GM20000 (cell line): Measurements from ENCODE around the gene ARHGAP22.

Experiments used
- DNase-seq: peaks from one replicate; pipeline ENCODE4 v3.0.0; 2012; ENCODE audit warnings: low spot score
- CTCF ChIP-seq: IDR thresholded peaks from 2 replicates; pipeline ENCODE4 v1.5.1; 2012; ENCODE audit warnings: mild to moderate bottlenecking, control low read depth; ENCODE audit errors: extremely low read depth, missing control alignments

ARHGAP22 gene

GRCh38 chr10:48636901-48637300, 32.0 kb upstream of the ARHGAP22 start:
- DNase-seq, result no peak
- TF ChIP-seq CTCF, result no peak

GRCh38 chr10:48636231-48636630, 31.4 kb upstream of the ARHGAP22 start:
- no peak for DNase-seq
- no peak for TF ChIP-seq CTCF

- no peak for DNase-seq
- no peak for TF ChIP-seq CTCF
Measured at GRCh38 chr10:48634984-48635557, 30.2 kb upstream of the ARHGAP22 start.

GRCh38 chr10:48634198-48634983, 29.5 kb upstream of the ARHGAP22 start:
- no peak for DNase-seq
- no peak for TF ChIP-seq CTCF

- TF ChIP-seq CTCF, result no peak
- no peak for DNase-seq
Measured at GRCh38 chr10:48633381-48634197, 28.7 kb upstream of the ARHGAP22 start.

GRCh38 chr10:48632166-48632565, 27.3 kb upstream of the ARHGAP22 start:
- TF ChIP-seq CTCF, result no peak
- no peak for DNase-seq

- no peak for TF ChIP-seq CTCF
- no peak for DNase-seq
Measured at GRCh38 chr10:48627984-48628609, 23.2 kb upstream of the ARHGAP22 start.
